Measurements from ENCODE around the gene BAG5. TPM values are rescaled to one million over a fixed set of nuclear protein-coding genes. Genes with fewer than 3 reads are reported as not detected.

Gene BAG5
- total and polyA plus RNA-seq, 2 donors (not counting 1 experiment from before 2014, with no cell fraction given): 7.4 to 31.6 TPM

DNA sequence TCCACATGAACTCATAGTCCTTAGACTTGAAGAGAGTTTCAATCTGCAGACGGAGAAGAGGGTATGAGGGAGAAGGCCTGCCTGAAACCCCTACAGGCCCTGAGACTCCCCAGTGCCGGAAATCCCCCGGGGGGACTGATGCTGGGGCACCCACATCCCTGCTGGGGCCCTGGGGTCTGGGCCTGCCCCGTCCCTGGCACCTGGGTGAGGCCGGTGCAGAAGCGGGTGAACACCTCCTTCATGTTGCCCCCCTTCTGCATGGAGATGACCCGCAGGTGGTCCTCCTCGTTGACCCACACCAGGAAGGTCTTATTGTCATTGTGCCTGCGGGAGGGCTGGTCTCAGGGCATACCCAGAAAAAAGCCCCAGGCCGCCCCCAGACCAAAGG is 42.2 kb downstream of the BAG5 start:
- H3K9ac ChIP-seq (ENCODE audit: low read length): peak overlapping the region; percentile 66
- peaks cover 0 to 14% (median 0%) of the 10 kb centered on the region in 3 donors for H3K9me3 ChIP-seq (ENCODE audit: control extremely low read depth in 1 of 3, control insufficient read depth in 2 of 3, insufficient read depth in 1 of 3, low read length in 2 of 3)
- peak overlapping the region; percentile 67 for H2AFZ ChIP-seq (ENCODE audit: insufficient read depth, low read depth, low read length, poor library complexity, severe bottlenecking)
- TF ChIP-seq, protein P1, sequence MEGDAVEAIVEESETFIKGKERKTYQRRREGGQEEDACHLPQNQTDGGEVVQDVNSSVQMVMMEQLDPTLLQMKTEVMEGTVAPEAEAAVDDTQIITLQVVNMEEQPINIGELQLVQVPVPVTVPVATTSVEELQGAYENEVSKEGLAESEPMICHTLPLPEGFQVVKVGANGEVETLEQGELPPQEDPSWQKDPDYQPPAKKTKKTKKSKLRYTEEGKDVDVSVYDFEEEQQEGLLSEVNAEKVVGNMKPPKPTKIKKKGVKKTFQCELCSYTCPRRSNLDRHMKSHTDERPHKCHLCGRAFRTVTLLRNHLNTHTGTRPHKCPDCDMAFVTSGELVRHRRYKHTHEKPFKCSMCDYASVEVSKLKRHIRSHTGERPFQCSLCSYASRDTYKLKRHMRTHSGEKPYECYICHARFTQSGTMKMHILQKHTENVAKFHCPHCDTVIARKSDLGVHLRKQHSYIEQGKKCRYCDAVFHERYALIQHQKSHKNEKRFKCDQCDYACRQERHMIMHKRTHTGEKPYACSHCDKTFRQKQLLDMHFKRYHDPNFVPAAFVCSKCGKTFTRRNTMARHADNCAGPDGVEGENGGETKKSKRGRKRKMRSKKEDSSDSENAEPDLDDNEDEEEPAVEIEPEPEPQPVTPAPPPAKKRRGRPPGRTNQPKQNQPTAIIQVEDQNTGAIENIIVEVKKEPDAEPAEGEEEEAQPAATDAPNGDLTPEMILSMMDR (IDR thresholded peaks at IDR 0.05): no peak
- TF ChIP-seq EZH2 (IDR thresholded peaks at IDR 0.05; ENCODE audit: borderline replicate concordance, insufficient read depth, low read depth, low read length, poor library complexity, severe bottlenecking): no peak
- H3K79me2 ChIP-seq (ENCODE audit: control insufficient read depth, insufficient read depth, low read length): no peaks in the 10 kb centered on the region
- H3K36me3 ChIP-seq (replicated peaks in 1 of 2; ENCODE audit: control extremely low read depth in 1 of 2, control insufficient read depth in 1 of 2, extremely low read depth in 1 of 2, insufficient read depth in 2 of 2, low read length in 1 of 2): no peaks in the 10 kb centered on the region
- POLR2A ChIA-PET: interaction anchor here (1.4 kb wide), 1 partner anchor 9 kb away, joined by 3 read pairs; the partner anchor contains the start of gene TRMT61A
- 67% methylated on average over 10 of the region's 10 CpGs for WGBS (ENCODE audit: insufficient coverage)
- H4K20me1 ChIP-seq (ENCODE audit: control insufficient read depth, insufficient read depth, low read length, poor library complexity, severe bottlenecking): peaks cover 11% of the 10 kb centered on the region
- Mint-ChIP-seq H3K27me3 (peaks cover 3% of the 10 kb centered on the region), H3K4me3 (peak overlapping the region; percentile 74), H3K4me1 (peaks cover 13% of the 10 kb centered on the region), H3K9me3 (ENCODE audit: insufficient read depth) (no peaks in the 10 kb centered on the region), H3K27ac (no peak overlapping the region)
- peak overlapping the region; percentile 98 for H3K4me2 ChIP-seq (replicated peaks; ENCODE audit: low read depth, low read length, poor library complexity, severe bottlenecking)
- intact Hi-C loops (cut with micrococcal nuclease): no loop called here
- H3K27ac ChIP-seq (ENCODE audit: low read length in 2 of 2): no peak overlapping the region
- H3K4me3 ChIP-seq (ENCODE audit: control extremely low read depth in 1 of 5, extremely low read depth in 1 of 5, insufficient read depth in 1 of 5, low read depth in 2 of 5, low read length in 4 of 5): peak overlapping the region in 4 of 5 experiments; percentile 52 to 75 (median 59)
- ATAC-seq (ENCODE audit: low read depth): no peak
- H3K4me1 ChIP-seq (ENCODE audit: control insufficient read depth in 2 of 2, insufficient read depth in 2 of 2, low read length in 2 of 2): peaks cover 22 to 31% of the 10 kb centered on the region in 2 donors
- DNase-seq: no peak
- CTCF ChIA-PET: interaction anchor here (0.9 to 6.1 kb wide), 6 partner anchors 9 to 27 kb away, joined by 3 to 128 read pairs (median 10); partner anchors contain the start of gene TRMT61A
- H3K27me3 ChIP-seq (replicated peaks in 1 of 4; ENCODE audit: control extremely low read depth in 1 of 4, control insufficient read depth in 3 of 4, insufficient read depth in 4 of 4, low read length in 3 of 4): peaks cover 0 to 32% (median 11%) of the 10 kb centered on the region in 4 experiments

DNA sequence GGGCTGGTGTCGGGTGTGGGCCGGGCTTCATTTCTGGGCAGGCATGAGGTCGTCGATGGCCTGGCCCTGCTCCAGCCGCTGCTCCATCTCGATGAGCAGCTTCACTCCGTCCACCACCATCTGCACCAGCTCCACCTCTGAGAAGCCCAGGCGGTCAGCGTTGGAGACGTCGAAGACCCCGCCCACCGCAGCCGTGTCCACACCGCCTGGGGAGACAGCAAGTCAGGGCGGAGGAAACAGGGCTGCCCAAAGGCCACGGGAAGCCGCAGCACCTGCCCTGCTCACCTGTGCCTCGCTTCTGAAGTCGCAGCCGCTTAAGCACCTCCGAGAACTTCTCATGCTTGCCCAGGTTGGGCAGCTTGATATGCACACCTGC is 42.6 kb downstream of the BAG5 start:
- intact Hi-C loops (cut with micrococcal nuclease): no loop called here
- Histone ChIP-seq H3K27me3 (replicated peaks in 1 of 4; ENCODE audit: control extremely low read depth in 1 of 4, control insufficient read depth in 3 of 4, insufficient read depth in 4 of 4, low read length in 3 of 4) (peaks cover 0 to 32% (median 11%) of the 10 kb centered on the region in 4 experiments), H3K79me2 (ENCODE audit: control insufficient read depth, insufficient read depth, low read length) (no peaks in the 10 kb centered on the region), H3K27ac (ENCODE audit: low read length in 2 of 2) (no peak overlapping the region), H3K4me1 (ENCODE audit: control insufficient read depth in 2 of 2, insufficient read depth in 2 of 2, low read length in 2 of 2) (peaks cover 22 to 31% of the 10 kb centered on the region in 2 donors), H2AFZ (ENCODE audit: insufficient read depth, low read depth, low read length, poor library complexity, severe bottlenecking) (no peak overlapping the region), H3K4me3 (ENCODE audit: control extremely low read depth in 1 of 5, extremely low read depth in 1 of 5, insufficient read depth in 1 of 5, low read depth in 2 of 5, low read length in 4 of 5) (no peak overlapping the region), H3K9me3 (ENCODE audit: control extremely low read depth in 1 of 3, control insufficient read depth in 2 of 3, insufficient read depth in 1 of 3, low read length in 2 of 3) (peaks cover 0 to 14% (median 0%) of the 10 kb centered on the region in 3 donors), H3K9ac (ENCODE audit: low read length) (no peak overlapping the region), H3K36me3 (replicated peaks in 1 of 2; ENCODE audit: control extremely low read depth in 1 of 2, control insufficient read depth in 1 of 2, extremely low read depth in 1 of 2, insufficient read depth in 2 of 2, low read length in 1 of 2) (no peaks in the 10 kb centered on the region), H3K4me2 (replicated peaks; ENCODE audit: low read depth, low read length, poor library complexity, severe bottlenecking) (peak overlapping the region; percentile 98), H4K20me1 (ENCODE audit: control insufficient read depth, insufficient read depth, low read length, poor library complexity, severe bottlenecking) (peaks cover 11% of the 10 kb centered on the region)
- Mint-ChIP-seq H3K9me3 (ENCODE audit: insufficient read depth) (no peaks in the 10 kb centered on the region), H3K27ac (no peak overlapping the region), H3K27me3 (peaks cover 3% of the 10 kb centered on the region), H3K4me3 (peak overlapping the region; percentile 74), H3K4me1 (peaks cover 13% of the 10 kb centered on the region)
- ATAC-seq (ENCODE audit: low read depth) (no peak), DNase-seq (no peak)
- ChIA-PET POLR2A (interaction anchor here (1.3 kb wide), 1 partner anchor 8 kb away, joined by 3 read pairs; no protein-coding TSS in a partner anchor), CTCF (interaction anchor here (1.6 to 6.1 kb wide), 6 partner anchors 9 to 27 kb away, joined by 8 to 128 read pairs (median 20); partner anchors contain the start of gene TRMT61A)
- no peak for TF ChIP-seq EZH2 (IDR thresholded peaks at IDR 0.05; ENCODE audit: borderline replicate concordance, insufficient read depth, low read depth, low read length, poor library complexity, severe bottlenecking)
- TF ChIP-seq, protein P1 (IDR thresholded peaks at IDR 0.05): no peak
- WGBS (ENCODE audit: insufficient coverage): 89% methylated on average over 14 of the region's 22 CpGs

Measured in B cell (primary cell).